ENCODE data around the gene TMPRSS4.

DNA sequence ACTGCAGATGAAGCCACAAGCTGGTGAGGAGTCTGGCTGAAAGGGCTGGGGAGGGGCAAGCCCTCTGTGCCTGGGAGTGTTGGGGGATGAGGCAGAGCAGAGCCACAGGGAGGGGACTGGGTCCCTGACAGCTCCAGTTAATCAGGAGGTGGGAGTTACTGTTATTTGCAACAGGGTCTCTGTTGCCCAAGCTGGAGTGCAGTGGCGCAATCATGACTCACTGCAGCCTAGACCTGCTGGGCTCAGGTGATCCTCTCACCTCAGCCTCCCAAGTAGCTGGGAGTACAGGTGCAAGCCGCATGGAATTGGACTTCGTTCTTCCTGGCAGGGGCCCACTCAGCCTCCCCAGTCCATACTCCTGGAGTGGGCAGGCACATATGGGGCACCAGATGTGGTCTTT lies 91.9 kb downstream of the TMPRSS4 start:
- TF ChIP-seq, protein P1, sequence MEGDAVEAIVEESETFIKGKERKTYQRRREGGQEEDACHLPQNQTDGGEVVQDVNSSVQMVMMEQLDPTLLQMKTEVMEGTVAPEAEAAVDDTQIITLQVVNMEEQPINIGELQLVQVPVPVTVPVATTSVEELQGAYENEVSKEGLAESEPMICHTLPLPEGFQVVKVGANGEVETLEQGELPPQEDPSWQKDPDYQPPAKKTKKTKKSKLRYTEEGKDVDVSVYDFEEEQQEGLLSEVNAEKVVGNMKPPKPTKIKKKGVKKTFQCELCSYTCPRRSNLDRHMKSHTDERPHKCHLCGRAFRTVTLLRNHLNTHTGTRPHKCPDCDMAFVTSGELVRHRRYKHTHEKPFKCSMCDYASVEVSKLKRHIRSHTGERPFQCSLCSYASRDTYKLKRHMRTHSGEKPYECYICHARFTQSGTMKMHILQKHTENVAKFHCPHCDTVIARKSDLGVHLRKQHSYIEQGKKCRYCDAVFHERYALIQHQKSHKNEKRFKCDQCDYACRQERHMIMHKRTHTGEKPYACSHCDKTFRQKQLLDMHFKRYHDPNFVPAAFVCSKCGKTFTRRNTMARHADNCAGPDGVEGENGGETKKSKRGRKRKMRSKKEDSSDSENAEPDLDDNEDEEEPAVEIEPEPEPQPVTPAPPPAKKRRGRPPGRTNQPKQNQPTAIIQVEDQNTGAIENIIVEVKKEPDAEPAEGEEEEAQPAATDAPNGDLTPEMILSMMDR (conservative IDR thresholded peaks at IDR 0.05; ENCODE audit: low read depth in 2 of 2) = no peak
- no peak for TF ChIP-seq ZNF114 (CRISPR knock-in tag; IDR thresholded peaks at IDR 0.05)
- no peak for TF ChIP-seq POLR2AphosphoS5 (IDR thresholded peaks at IDR 0.05; ENCODE audit: low read depth)
- TF ChIP-seq, protein P2, sequence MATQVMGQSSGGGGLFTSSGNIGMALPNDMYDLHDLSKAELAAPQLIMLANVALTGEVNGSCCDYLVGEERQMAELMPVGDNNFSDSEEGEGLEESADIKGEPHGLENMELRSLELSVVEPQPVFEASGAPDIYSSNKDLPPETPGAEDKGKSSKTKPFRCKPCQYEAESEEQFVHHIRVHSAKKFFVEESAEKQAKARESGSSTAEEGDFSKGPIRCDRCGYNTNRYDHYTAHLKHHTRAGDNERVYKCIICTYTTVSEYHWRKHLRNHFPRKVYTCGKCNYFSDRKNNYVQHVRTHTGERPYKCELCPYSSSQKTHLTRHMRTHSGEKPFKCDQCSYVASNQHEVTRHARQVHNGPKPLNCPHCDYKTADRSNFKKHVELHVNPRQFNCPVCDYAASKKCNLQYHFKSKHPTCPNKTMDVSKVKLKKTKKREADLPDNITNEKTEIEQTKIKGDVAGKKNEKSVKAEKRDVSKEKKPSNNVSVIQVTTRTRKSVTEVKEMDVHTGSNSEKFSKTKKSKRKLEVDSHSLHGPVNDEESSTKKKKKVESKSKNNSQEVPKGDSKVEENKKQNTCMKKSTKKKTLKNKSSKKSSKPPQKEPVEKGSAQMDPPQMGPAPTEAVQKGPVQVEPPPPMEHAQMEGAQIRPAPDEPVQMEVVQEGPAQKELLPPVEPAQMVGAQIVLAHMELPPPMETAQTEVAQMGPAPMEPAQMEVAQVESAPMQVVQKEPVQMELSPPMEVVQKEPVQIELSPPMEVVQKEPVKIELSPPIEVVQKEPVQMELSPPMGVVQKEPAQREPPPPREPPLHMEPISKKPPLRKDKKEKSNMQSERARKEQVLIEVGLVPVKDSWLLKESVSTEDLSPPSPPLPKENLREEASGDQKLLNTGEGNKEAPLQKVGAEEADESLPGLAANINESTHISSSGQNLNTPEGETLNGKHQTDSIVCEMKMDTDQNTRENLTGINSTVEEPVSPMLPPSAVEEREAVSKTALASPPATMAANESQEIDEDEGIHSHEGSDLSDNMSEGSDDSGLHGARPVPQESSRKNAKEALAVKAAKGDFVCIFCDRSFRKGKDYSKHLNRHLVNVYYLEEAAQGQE (IDR thresholded peaks at IDR 0.05; ENCODE audit: unreplicated experiment) = no peak
- TF ChIP-seq EZH2 (IDR thresholded peaks at IDR 0.05; ENCODE audit: low read depth, unreplicated experiment) = no peak
- TF ChIP-seq EZH2phosphoT487 (IDR thresholded peaks at IDR 0.05; ENCODE audit: unreplicated experiment) = no peak
- TF ChIP-seq JUNB (IDR thresholded peaks at IDR 0.05; ENCODE audit: unreplicated experiment) = no peak
- no peak for TF ChIP-seq CREB1 (CRISPR knock-in tag; IDR thresholded peaks at IDR 0.05; ENCODE audit: low read depth)
- TF ChIP-seq, protein P3, sequence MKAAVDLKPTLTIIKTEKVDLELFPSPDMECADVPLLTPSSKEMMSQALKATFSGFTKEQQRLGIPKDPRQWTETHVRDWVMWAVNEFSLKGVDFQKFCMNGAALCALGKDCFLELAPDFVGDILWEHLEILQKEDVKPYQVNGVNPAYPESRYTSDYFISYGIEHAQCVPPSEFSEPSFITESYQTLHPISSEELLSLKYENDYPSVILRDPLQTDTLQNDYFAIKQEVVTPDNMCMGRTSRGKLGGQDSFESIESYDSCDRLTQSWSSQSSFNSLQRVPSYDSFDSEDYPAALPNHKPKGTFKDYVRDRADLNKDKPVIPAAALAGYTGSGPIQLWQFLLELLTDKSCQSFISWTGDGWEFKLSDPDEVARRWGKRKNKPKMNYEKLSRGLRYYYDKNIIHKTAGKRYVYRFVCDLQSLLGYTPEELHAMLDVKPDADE (IDR thresholded peaks at IDR 0.05) = no peak
- TF ChIP-seq ZNF331 (CRISPR knock-in tag; IDR thresholded peaks at IDR 0.05; ENCODE audit: low read depth) = no peak
